OCI-LY3 (cell line): ENCODE results near the gene B4GALT3.

Experiments
- H2AFZ ChIP-seq: fragments of 200-600, 300-600 bp; shearing (Covaris generic); 2 replicates; pipeline ENCODE4 v1.6.0; 2014; ENCODE audit warnings: antibody characterized with exemption, low read depth, low read length
- H3K27ac ChIP-seq: fragments of 200-600, 300-600 bp; sonication (generic); 2 replicates; pipeline ENCODE4 v1.5.1; 2014; ENCODE audit warnings: mild to moderate bottlenecking, low read length, moderate library complexity, mixed read lengths
- H3K27me3 ChIP-seq: fragments of 200-600, 300-600 bp; sonication (generic); 2 replicates; pipeline ENCODE4 v1.6.1; 2014; ENCODE audit warnings: low read depth, low read length, mixed read lengths
- H3K36me3 ChIP-seq: fragments of 200-600, 300-600 bp; sonication (generic); replicated peaks from 2 replicates; pipeline ENCODE3; 2014; ENCODE audit warnings: low read depth, low read length, mixed read lengths
- H3K4me1 ChIP-seq: fragments of 300-600, 200-600 bp; sonication (generic); 2 replicates; pipeline ENCODE4 v1.6.1; 2014; ENCODE audit warnings: low read length, mixed read lengths
- H3K4me2 ChIP-seq: fragments of 200-600, 300-600 bp; sonication (generic); 2 replicates; pipeline ENCODE4 v1.6.1; 2014; ENCODE audit warnings: low read length, mixed read lengths
- H3K4me3 ChIP-seq: fragments of 300-600, 200-600 bp; sonication (generic); 2 replicates; pipeline ENCODE4 v1.5.1; 2014; ENCODE audit warnings: antibody characterized with exemption, mild to moderate bottlenecking, low read length, moderate library complexity
- H3K79me2 ChIP-seq: fragments of 300-600, 200-600 bp; shearing (Covaris generic); 2 replicates; pipeline ENCODE4 v1.6.1; 2014; ENCODE audit warnings: mild to moderate bottlenecking, low read length, mixed read lengths
- H3K9ac ChIP-seq: fragments of 300-600, 200-600 bp; shearing (Covaris generic); 2 replicates; pipeline ENCODE4 v1.6.0; 2014; ENCODE audit warnings: mild to moderate bottlenecking, low read length, moderate library complexity
- H3K9me3 ChIP-seq: fragments of 200-600, 300-600 bp; shearing (Covaris generic); 2 replicates; pipeline ENCODE4 v1.6.1; 2014; ENCODE audit warnings: low read length, mixed read lengths; ENCODE audit not compliant: insufficient read depth
- H4K20me1 ChIP-seq: fragments of 200-600, 300-600 bp; sonication (generic); 2 replicates; pipeline ENCODE4 v1.6.1; 2016; ENCODE audit warnings: low read length, mixed read lengths; ENCODE audit not compliant: insufficient read depth
- EZH2phosphoT487 ChIP-seq: fragments of 200-600 bp; shearing (Covaris generic); IDR thresholded peaks from 2 replicates; pipeline ENCODE4 v1.6.1; 2018; ENCODE audit warnings: antibody characterized with exemption, mixed run types, low read depth
- TF ChIP-seq, protein P1 (sequence below): fragments of 200-600, 300-600 bp; sonication (generic); IDR thresholded peaks from 2 replicates; pipeline ENCODE4 v1.5.1; 2014; ENCODE audit warnings: antibody characterized with exemption, low read length, low read depth

B4GALT3 gene

DNA sequence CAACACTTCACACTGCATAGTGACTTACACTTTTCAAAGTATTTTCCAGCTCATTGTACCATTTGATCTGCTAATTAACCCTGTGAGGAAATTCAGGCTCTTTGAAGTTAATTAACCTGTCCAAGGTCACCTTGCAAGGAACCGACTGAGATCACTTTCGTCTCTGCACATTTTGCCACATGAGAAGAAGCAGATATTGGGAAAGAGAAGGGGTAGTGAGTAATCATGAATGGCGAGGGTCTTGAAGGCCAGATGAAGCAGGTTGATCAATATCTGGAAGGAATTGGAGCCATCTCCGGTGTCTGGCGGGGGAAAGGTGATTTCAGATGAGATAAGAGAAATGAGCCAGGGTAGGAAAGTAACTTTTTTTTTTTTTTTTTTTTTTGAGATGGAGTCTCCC lies 42.7 kb upstream of the B4GALT3 start:
- H3K9me3 ChIP-seq, result no peaks in the 10 kb centered on the region
- H3K27me3 ChIP-seq, result no peaks in the 10 kb centered on the region
- TF ChIP-seq, protein P1, sequence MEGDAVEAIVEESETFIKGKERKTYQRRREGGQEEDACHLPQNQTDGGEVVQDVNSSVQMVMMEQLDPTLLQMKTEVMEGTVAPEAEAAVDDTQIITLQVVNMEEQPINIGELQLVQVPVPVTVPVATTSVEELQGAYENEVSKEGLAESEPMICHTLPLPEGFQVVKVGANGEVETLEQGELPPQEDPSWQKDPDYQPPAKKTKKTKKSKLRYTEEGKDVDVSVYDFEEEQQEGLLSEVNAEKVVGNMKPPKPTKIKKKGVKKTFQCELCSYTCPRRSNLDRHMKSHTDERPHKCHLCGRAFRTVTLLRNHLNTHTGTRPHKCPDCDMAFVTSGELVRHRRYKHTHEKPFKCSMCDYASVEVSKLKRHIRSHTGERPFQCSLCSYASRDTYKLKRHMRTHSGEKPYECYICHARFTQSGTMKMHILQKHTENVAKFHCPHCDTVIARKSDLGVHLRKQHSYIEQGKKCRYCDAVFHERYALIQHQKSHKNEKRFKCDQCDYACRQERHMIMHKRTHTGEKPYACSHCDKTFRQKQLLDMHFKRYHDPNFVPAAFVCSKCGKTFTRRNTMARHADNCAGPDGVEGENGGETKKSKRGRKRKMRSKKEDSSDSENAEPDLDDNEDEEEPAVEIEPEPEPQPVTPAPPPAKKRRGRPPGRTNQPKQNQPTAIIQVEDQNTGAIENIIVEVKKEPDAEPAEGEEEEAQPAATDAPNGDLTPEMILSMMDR, result no peak
- TF ChIP-seq EZH2phosphoT487, result no peak
- no peak overlapping the region for H3K4me3 ChIP-seq
- no peak overlapping the region for H2AFZ ChIP-seq
- H3K79me2 ChIP-seq, result no peaks in the 10 kb centered on the region
- no peak overlapping the region for H3K27ac ChIP-seq
- no peak overlapping the region for H3K9ac ChIP-seq
- H4K20me1 ChIP-seq, result no peaks in the 10 kb centered on the region
- H3K4me1 ChIP-seq, result peaks cover 6% of the 10 kb centered on the region
- peaks cover 4% of the 10 kb centered on the region for H3K36me3 ChIP-seq
- no peak overlapping the region for H3K4me2 ChIP-seq

DNA sequence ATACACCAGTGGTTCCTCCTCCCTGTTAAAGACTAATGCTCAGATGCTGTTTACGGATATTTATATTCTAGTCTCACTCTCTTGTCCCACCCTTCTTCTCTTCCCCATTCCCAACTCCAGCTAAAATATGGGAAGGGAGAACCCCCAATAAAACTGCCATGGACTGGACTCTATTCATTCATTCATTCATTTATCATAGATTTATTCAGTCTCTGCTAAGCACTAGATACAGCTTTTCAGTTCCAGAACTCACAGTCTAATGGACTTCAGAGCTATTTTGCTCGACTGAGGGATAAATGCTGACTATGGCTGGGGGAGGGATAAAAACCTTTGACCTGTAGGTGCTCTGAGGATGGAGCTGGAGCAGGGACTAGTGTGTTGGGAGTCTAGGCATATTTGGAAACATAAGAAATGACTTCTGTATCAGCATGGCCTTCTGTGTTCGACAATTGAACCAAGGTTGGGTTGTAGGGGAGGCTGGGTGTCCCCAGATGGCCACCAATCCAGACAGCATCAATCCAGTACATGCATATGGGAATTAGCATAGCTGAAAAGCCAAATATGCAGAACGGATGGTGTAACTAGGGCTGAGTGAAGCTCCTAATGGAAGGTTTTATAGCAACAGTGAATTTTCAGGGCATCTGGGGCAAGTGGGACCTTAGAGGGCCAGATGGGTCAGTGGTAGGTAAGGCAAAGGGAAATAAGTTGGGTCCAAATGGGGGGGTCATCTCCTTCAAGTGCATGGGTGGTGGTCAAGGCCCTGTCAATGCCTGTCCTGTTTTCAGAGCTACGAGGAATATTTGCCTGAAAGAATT lies 42.0 kb upstream of the B4GALT3 start:
- H3K4me1 ChIP-seq, result peaks cover 5% of the 10 kb centered on the region
- H3K9me3 ChIP-seq, result no peaks in the 10 kb centered on the region
- H3K79me2 ChIP-seq, result no peaks in the 10 kb centered on the region
- no peak overlapping the region for H3K4me3 ChIP-seq
- H2AFZ ChIP-seq, result no peak overlapping the region
- TF ChIP-seq, protein P1, result no peak
- no peak for TF ChIP-seq EZH2phosphoT487
- no peak overlapping the region for H3K27ac ChIP-seq
- no peaks in the 10 kb centered on the region for H4K20me1 ChIP-seq
- peaks cover 8% of the 10 kb centered on the region for H3K36me3 ChIP-seq
- no peak overlapping the region for H3K9ac ChIP-seq
- H3K4me2 ChIP-seq, result no peak overlapping the region
- no peaks in the 10 kb centered on the region for H3K27me3 ChIP-seq

DNA sequence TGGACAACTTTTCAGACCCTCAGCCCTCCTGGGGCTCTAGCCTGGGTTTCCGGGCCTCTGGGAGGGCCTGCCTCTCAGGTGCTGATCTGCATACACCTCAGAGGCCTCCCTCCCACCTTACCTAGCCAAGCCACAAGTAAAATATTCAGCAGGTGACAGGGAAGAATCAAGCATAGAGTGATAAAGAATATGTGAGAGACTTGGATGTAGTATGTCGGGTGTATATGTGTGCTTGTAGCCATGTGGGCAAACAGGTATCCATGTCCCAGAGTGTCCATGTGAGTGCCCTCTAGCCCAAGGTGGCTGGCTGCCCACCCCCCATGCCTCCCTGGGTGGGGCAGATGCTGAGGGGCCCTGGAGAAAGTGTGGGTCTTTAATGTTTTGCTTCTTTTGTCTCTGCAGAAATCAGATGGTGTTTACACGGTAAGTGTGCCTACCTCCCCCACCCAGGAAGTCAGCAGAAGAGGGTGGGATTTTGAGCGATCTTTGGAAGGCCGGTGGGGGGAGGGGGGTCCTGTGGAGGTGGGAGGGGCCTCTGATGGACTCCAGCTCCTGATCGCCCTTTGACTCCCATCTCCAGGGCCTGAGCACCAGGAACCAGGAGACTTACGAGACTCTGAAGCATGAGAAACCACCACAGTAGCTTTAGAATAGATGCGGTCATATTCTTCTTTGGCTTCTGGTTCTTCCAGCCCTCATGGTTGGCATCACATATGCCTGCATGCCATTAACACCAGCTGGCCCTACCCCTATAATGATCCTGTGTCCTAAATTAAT lies 41.2 kb upstream of the B4GALT3 start:
- H3K36me3 ChIP-seq, result peaks cover 16% of the 10 kb centered on the region
- TF ChIP-seq, protein P1, result no peak
- no peak for TF ChIP-seq EZH2phosphoT487
- H3K27ac ChIP-seq, result no peak overlapping the region
- H3K4me1 ChIP-seq, result peaks cover 5% of the 10 kb centered on the region
- H3K4me2 ChIP-seq, result no peak overlapping the region
- H2AFZ ChIP-seq, result no peak overlapping the region
- no peak overlapping the region for H3K4me3 ChIP-seq
- H3K27me3 ChIP-seq, result no peaks in the 10 kb centered on the region
- H3K9me3 ChIP-seq, result no peaks in the 10 kb centered on the region
- no peak overlapping the region for H3K9ac ChIP-seq
- H3K79me2 ChIP-seq, result no peaks in the 10 kb centered on the region
- H4K20me1 ChIP-seq, result no peaks in the 10 kb centered on the region

DNA sequence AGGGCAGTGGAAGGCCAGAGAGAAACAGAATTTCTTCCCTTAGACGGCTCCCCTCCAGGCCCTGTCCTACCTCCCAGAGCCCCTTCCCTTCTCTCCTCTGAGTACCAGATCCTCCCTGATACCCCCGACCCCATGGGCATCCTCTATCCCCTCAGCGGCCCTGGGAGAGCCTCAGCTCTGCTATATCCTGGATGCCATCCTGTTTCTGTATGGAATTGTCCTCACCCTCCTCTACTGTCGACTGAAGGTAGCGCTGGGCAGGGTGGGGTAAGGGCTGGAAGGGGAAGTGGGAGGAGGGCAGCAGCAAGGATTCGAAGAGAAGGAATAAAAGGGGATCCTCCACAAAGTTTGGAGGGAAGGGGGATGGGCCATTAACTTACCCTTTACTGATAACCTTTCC lies 40.5 kb upstream of the B4GALT3 start:
- Histone ChIP-seq H3K27me3 (no peaks in the 10 kb centered on the region), H3K79me2 (no peaks in the 10 kb centered on the region), H2AFZ (no peak overlapping the region), H3K27ac (no peak overlapping the region), H3K4me2 (no peak overlapping the region), H3K9ac (no peak overlapping the region), H3K4me3 (no peak overlapping the region), H3K4me1 (peaks cover 5% of the 10 kb centered on the region), H3K36me3 (peaks cover 20% of the 10 kb centered on the region), H3K9me3 (no peaks in the 10 kb centered on the region), H4K20me1 (no peaks in the 10 kb centered on the region)
- no peak for TF ChIP-seq EZH2phosphoT487
- TF ChIP-seq, protein P1, result no peak
